Smooth muscle cell (in vitro differentiated cells): ENCODE measurements around the gene REX1BD. TPM values are rescaled to one million over a fixed set of nuclear protein-coding genes. Genes with fewer than 3 reads are reported as not detected.

Experiments used
- DNase-seq: peaks from one replicate; lab custom pipeline; 2025; ENCODE audit not compliant: unreplicated experiment; lab: John Stamatoyannopoulos, UW
- H2AFZ ChIP-seq: fragments of 200-600 bp; sonication (generic); 2 replicates; pipeline ENCODE4 v1.6.0; 2016; ENCODE audit warnings: antibody characterized with exemption, low read depth, mild to moderate bottlenecking
- H3F3A ChIP-seq: fragments of 200-600 bp; sonication (generic); 2 replicates; pipeline ENCODE4 v1.6.0; 2017; ENCODE audit warnings: antibody characterized with exemption, low read depth
- H3K27ac ChIP-seq: fragments of 200-600 bp; sonication (generic); 2 replicates; pipeline ENCODE4 v1.5.1; 2016; ENCODE audit warnings: low read depth, mild to moderate bottlenecking
- H3K27me3 ChIP-seq: fragments of 200-600 bp; sonication (generic); 2 replicates; pipeline ENCODE4 v1.6.1; 2016; ENCODE audit warnings: low read depth, mild to moderate bottlenecking
- H3K36me3 ChIP-seq: fragments of 200-600 bp; sonication (generic); 2 replicates; pipeline ENCODE4 v1.5.1; 2016; ENCODE audit warnings: low read depth
- H3K4me1 ChIP-seq: fragments of 200-600 bp; sonication (generic); 2 replicates; pipeline ENCODE4 v1.5.1; 2016; ENCODE audit warnings: low read depth
- H3K4me2 ChIP-seq: fragments of 200-600 bp; sonication (generic); 2 replicates; pipeline ENCODE4 v1.6.0; 2016; ENCODE audit warnings: mild to moderate bottlenecking
- H3K4me3 ChIP-seq: fragments of 200-600 bp; sonication (generic); 2 replicates; pipeline ENCODE4 v1.5.1; 2016; ENCODE audit warnings: mild to moderate bottlenecking
- H3K79me2 ChIP-seq: fragments of 200-600 bp; sonication (generic); 2 replicates; pipeline ENCODE4 v1.6.0; 2016; ENCODE audit warnings: low read depth, mild to moderate bottlenecking
- H3K9ac ChIP-seq: fragments of 200-600 bp; sonication (generic); 2 replicates; pipeline ENCODE4 v1.6.0; 2016; ENCODE audit warnings: low read depth
- H3K9me3 ChIP-seq: fragments of 200-600 bp; sonication (generic); replicated peaks from 2 replicates; pipeline ENCODE4 v1.5.1; 2016; ENCODE audit warnings: low read depth
- H4K20me1 ChIP-seq: fragments of 200-600 bp; sonication (generic); 2 replicates; pipeline ENCODE4 v1.6.0; 2016; ENCODE audit warnings: low read depth
- CTCF ChIP-seq: fragments of 200-600 bp; sonication (generic); IDR thresholded peaks from 2 replicates; pipeline ENCODE4 v1.5.1; 2017; ENCODE audit warnings: borderline replicate concordance, mild to moderate bottlenecking, antibody characterized with exemption; ENCODE audit not compliant: insufficient read depth, poor library complexity, severe bottlenecking
- WGBS: methylation state at CpG from one replicate; pipeline ENCODE4 v1.1.7; 2016; ENCODE audit warnings: low lambda C conversion rate; 5-methylcytosine and 5-hydroxymethylcytosine counted together
- polyA plus RNA-seq: library from polyadenylated mRNA; unstranded; fragments of >200 nt; fragmentation: Nextera tagmentation; extraction: Ambion mirVana; gene quantifications from 2 replicates; pipeline ENCODE4 v1.2.1, GENCODE V29; 2016
- total RNA-seq: library from RNA; depleted of rRNA; stranded (reverse); fragments of >200 nt; gene quantifications from 2 replicates; pipeline ENCODE4 v1.2.3, GENCODE V29; 2014

The REX1BD gene
- total and polyA plus RNA-seq, 2 experiments from 2014 or later, result 69.6 to 117 TPM

GRCh38 chr19:18576383-18576782 lies 12.2 kb upstream of the REX1BD start:
- Histone ChIP-seq H3K36me3 (no peaks in the 10 kb centered on the region), H3K9me3 (no peaks in the 10 kb centered on the region), H3K4me1 (peaks cover 11% of the 10 kb centered on the region), H4K20me1 (peaks cover 38% of the 10 kb centered on the region), H3K27me3 (no peaks in the 10 kb centered on the region), H3K27ac (no peak overlapping the region), H3K9ac (no peak overlapping the region), H3K79me2 (peaks cover 24% of the 10 kb centered on the region), H3K4me3 (no peak overlapping the region), H2AFZ (no peak overlapping the region), H3F3A (peaks cover 28% of the 10 kb centered on the region), H3K4me2 (no peak overlapping the region)
- TF ChIP-seq CTCF, result no peak
- no peak for DNase-seq
- 92% methylated on average over 6 of the region's 8 CpGs for WGBS

DNA sequence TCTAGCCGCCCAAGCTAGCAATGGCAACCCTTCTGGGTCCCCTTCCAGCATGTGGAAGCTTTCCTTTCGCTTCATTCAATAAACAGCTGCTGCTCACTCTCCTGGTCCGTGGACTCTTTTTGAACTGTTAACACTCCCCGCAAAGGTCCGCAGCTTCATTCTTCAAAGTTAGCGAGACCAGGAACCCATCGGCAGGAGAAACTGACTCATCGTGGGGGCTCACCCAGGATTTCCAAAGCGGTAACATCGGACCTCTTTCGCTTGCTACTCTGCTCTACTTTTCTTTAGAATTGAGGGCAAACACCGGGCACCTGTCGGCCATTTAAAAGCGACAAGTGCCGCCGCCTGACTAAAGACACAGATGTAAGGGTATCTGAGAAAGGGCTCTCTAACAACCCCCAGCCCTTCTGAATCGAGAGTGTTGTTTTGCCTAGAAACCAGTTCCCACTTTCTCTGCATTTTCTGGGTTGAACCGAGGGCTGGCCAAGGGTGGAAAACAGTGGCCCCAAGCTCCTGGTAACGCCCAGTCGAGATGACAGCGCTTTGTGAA lies 11.2 kb upstream of the REX1BD start:
- no peaks in the 10 kb centered on the region for H3K36me3 ChIP-seq
- no peak overlapping the region for H3K9ac ChIP-seq
- H3K27ac ChIP-seq, result no peak overlapping the region
- H3K27me3 ChIP-seq, result no peaks in the 10 kb centered on the region
- peaks cover 11% of the 10 kb centered on the region for H3K4me1 ChIP-seq
- WGBS, result 89% methylated on average over 21 of the region's 21 CpGs
- H3K4me3 ChIP-seq, result no peak overlapping the region
- H3K79me2 ChIP-seq, result peaks cover 17% of the 10 kb centered on the region
- no peak overlapping the region for H2AFZ ChIP-seq
- TF ChIP-seq CTCF, result no peak
- no peaks in the 10 kb centered on the region for H3K9me3 ChIP-seq
- H3K4me2 ChIP-seq, result no peak overlapping the region
- DNase-seq, result no peak
- H3F3A ChIP-seq, result peaks cover 28% of the 10 kb centered on the region
- peaks cover 36% of the 10 kb centered on the region for H4K20me1 ChIP-seq

DNA sequence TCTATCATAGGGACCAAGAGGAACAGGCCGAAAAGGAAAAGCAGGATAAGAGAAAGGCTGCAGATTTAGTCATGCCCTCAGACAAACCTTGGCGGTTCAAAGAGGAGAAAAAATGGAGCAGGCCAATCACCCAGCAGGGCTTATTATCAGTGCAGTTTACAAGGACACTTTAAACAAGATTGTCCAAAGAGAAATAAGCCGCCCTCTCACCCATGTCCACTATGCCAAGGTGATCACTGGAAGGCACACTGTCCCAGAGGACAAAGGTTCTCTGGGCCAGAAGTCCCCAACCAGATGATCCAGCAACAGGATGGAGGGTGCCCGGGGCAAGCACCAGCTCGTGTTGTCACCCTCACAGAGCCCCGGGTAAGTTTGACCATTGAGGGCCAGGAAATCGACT lies 8.3 kb upstream of the REX1BD start:
- H3K9ac ChIP-seq, result no peak overlapping the region
- H4K20me1 ChIP-seq, result peaks cover 7% of the 10 kb centered on the region
- H3F3A ChIP-seq, result peaks cover 20% of the 10 kb centered on the region
- no peak overlapping the region for H3K4me2 ChIP-seq
- TF ChIP-seq CTCF, result no peak
- 80% methylated on average over 7 of the region's 7 CpGs for WGBS
- no peaks in the 10 kb centered on the region for H3K36me3 ChIP-seq
- DNase-seq, result no peak
- no peaks in the 10 kb centered on the region for H3K9me3 ChIP-seq
- H3K27me3 ChIP-seq, result no peaks in the 10 kb centered on the region
- no peak overlapping the region for H3K27ac ChIP-seq
- no peak overlapping the region for H3K4me3 ChIP-seq
- H2AFZ ChIP-seq, result no peak overlapping the region
- no peaks in the 10 kb centered on the region for H3K79me2 ChIP-seq
- no peaks in the 10 kb centered on the region for H3K4me1 ChIP-seq

DNA sequence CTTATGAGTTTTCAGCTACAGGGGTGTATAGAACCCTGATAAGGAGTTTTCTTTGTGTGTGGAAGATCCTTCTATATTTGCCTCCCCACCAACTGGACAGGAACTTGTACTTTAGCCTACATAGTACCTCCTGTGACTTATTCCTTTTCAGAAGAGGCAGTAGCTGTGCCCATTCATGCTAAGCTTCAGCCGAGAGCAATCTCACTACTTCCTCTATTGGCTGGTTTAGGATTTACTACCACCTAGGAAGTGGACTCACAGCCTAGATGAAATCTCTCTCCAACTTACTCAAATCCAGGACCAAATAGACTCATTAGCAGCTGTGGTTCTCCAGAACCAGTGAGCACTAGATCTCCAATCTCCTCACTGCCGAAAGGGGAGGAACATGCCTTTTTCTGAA lies 2.3 kb upstream of the REX1BD start:
- H3K27ac ChIP-seq, result no peak overlapping the region
- H3K9ac ChIP-seq, result no peak overlapping the region
- H3K4me2 ChIP-seq, result no peak overlapping the region
- H3K9me3 ChIP-seq, result no peaks in the 10 kb centered on the region
- peaks cover 28% of the 10 kb centered on the region for H3F3A ChIP-seq
- no peak for TF ChIP-seq CTCF
- H3K36me3 ChIP-seq, result no peaks in the 10 kb centered on the region
- no peaks in the 10 kb centered on the region for H3K4me1 ChIP-seq
- WGBS, result 69% methylated on average over 2 of the region's 2 CpGs
- no peak for DNase-seq
- H3K79me2 ChIP-seq, result no peaks in the 10 kb centered on the region
- no peaks in the 10 kb centered on the region for H3K27me3 ChIP-seq
- H4K20me1 ChIP-seq, result peaks cover 7% of the 10 kb centered on the region
- H2AFZ ChIP-seq, result no peak overlapping the region
- H3K4me3 ChIP-seq, result no peak overlapping the region
